Inflammatory macrophage treated with lipopolysaccharide for 1 hour (primary cell): ENCODE results near the gene RASD1.

ENCODE experiments used
- DNase-seq, 2 donors: peaks; one replicate each; pipeline ENCODE4 v3.0.0-alpha.2; 2020 to 2022

Gene RASD1

DNA sequence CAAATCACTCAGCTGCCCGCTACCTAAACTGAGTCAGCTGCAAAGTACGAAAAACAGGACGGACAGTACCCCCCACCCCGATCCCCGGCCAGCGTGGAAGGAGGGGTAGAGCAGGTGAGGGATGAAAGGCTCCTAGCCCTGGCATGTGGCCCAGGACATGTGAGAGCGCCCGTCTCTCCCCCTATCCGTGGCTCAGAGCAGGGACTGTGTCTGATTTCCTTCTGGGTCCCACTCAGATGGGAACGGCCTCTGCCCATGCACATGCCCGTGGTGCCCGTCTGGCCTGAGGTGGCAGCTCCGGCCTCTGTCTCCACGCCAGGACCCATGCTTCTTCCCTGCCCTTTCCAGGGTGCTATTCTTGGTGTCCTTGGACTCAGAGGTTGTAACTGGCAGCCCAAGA lies 30.2 kb upstream of the RASD1 start:
- no peak for DNase-seq

DNA sequence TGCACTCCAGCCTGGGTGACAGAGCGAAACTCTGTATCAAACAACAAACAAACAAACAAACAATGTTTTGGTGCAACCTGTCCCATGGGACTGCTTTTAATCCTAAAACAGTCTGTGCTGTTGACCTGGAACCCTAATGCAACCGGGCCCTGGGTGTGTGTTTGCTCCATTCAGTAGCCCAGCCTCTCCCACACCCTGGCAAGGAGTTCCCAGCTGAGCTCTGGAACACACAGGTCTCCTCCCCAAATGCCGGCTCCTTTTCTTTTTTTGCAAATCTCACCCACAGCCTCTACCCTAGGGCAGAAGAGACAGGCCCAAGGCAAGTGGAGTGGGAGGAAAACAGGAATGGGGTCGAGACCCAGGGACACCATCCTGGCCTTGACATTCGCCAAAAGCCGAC lies 29.8 kb upstream of the RASD1 start:
- DNase-seq, result no peak

DNA sequence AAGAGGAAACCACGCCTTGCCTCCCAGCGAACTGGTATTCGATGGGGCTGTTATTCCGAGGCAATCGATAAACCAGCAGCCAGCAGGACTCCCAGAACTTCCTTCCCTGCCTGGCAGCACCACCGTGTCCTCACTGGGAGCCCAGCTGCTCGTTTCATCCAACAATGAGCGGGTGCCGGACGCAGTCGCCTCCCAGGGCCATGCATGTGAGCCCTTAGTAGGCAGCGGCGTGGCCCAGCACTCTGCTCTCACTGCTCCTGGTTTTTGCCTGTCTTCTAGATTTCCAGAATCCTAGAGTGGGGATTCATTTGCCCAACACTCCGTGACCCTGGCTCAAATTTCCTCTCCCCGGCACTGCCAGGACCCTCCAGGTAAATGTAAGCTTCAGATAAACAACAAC lies 29.1 kb upstream of the RASD1 start:
- DNase-seq, result no peak

DNA sequence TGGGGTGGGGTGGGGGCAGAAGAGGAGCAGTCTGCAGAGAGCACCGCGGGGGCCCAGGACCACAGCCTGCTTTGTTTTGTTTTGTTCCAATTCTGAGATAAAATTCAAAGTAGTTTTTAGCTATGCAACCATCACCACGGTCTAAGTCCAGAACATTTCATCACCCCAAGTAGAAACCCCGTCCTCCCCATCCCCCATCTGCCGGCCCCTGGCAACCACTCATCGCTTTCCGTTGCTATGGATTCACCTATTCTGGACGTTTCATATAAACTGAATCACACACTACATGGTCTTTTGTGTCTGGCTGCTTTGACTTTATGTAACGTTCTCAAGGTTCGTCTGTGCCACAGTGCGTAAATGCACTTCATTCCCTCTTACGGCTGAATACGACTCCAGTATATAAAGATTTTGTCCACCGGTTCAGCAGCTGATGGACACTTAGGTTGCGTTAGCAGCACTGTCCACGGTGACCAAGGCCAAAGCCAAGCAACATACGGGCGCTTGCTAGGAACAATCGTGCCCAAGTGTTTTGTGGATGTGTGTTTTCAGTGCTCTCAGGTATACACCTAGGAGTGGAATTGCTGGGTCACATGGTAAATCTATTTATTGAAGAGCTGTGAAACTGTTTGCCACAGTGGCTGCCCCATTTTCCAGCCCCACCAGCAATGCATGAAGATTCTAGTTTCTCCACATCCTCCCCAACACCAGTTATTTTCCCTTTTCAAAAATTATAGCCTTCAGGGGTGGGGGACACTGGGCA lies 27.7 kb upstream of the RASD1 start:
- DNase-seq, result no peak

DNA sequence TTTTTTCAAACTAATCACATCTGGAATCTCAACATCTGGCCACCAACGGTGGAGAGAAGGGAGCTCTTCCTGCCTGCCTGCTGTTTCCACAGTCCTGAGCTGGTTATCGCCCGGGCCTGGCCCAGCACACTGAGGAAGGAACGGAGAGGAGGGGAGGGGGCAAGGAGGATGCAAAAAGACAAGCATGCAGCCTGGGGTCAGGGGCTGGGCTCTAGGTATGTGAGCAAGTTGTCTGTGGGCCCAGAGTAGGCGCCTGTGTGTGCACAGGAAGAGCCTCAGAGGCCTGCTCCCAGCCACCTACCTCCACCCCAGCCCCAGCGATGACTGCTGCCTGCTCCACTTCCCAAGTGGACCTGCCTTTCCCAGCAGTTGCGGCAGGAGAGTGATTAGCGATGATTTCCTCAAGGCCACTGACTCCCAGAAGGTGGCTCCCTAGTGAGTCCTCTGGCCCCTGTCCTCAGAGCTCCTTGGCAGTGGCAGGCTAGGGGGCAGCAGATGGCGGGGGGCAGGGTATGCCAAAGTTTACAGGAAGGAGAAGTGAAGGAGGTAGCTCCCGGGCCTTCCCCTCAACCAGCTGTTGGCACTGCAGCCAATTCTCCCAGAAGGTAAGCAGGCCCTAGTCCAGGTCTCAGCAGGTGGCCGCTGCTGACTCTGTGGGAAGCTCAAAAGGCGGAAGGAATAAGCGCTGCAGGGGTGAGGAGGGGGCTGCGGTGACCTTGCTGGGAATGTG lies 27.0 kb upstream of the RASD1 start:
- no peak for DNase-seq

DNA sequence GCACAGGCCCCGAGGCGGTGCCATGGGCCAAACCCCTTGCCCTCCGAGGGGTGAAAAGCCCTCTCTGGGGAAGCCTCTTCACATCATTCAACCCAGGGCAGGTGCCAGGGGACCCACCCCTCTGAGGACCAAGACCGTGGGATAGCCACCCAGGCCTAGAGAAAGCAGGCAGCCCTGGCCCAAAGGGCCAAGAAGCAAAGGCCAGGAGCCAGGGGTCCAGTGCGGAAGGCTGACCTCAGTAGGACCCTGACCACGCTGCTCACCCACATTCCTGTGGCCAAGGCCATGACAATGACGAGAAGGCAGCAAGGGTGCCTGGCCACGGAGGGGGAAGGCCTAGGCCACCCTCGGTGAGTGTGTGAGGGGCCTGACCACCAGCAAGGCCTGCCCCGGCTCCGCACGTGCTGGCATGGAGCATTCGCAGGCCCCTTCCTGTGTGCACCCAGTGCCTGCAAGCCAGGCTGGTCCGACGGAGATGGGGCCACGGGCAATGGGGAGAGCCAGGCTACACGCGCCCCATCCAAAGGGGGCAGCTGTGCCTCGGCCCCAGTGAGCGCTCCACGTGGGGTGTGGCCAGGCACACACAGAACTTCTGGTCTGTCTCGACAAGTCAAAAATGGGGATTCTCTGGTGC lies 24.5 kb upstream of the RASD1 start:
- DNase-seq, result no peak

DNA sequence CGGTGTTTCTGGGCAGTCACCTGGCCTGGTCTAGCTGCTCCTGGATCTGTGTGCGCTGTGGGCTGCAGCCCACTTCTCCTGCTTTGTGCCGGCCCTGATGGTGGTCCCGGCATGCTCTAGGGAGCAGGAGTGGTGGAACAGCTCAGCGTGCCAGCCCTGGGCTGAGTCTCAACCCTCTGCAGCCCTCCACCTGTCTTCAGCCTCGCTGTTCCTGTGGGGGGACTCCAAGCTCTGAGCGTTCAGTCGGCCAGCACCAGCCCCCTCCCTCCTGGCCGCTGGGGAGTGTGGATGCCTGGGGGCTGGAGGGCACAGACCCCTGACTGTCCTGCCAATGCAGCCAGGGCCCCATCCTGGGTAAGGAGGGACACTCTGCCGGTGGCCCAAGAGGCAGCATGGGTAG lies 23.7 kb upstream of the RASD1 start:
- no peak for DNase-seq

DNA sequence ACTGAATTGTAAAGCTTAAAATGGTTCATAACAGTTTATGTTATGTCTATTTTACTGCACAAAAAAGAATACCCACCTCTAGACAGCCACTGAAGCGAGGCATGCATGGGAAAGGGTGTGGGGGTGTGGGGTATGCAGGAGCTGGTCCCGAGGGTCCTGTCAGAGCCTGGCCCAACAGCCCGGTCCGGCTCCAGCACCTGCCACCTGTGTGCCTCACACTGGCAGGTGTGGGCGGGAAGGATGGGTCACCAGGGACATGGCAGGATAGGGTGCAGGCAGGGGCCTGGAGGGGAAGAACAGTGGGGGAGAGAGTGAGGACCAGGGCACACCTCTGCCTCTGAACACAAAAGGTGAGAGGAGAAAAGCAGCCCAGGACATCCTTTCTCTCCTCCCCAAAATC lies 22.8 kb upstream of the RASD1 start:
- DNase-seq, result no peak

DNA sequence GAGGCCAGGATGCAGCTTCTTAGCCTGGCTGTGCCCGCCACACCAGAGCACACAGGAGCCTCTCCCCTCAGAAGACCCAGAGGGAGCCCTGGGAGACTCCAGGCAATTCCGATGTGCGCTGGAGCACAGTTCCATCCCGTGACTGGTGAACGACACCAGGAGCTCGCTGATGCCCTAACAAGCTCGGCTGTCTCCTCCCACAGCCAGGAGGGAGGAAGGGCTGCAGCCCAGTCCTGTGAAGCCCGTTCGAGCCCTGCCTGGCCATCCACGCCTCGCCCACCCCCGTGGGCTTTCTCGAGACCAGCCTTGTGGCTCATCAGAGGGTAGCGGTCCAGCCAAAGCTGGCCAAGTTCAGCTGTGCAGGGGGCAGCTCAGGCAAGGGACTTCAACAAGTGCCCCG lies 21.8 kb upstream of the RASD1 start:
- DNase-seq, result no peak

DNA sequence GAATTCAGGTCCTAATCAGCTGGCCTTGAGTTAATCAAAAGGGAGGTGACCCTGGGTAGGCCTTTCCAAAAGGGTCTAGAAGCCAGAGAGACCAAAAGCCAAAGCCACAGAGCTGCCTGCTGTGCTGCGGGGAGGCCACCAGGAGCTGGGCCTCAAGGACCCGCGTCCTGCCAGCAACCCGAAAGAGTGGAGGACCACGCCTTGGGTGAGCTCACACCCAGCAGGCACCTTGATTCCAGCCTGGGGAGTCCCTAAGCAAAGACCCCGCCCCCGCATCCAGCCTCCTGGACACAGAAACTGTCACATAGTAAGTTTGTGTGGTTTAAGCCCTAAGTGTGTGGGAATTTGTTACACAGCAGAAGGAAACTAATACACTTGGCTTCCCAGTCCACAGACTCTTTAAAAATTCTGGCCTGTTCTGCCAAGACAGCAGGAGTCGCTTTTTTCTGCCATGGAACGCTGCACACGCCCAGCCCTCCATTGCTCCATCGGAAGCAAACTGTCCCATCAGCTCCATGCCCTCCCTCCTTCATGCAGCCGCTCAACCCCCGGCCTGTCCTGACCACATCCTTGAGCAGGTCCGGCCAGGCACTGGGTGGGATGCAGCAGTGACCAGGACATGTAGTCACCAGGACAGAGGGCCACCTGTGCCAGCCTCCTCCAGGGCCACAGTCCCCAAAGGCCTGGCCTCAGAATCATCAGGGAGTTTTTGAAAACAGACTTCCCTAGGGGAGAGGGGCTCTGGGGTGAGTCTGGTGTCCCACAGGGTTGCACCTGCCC lies 20.9 kb upstream of the RASD1 start:
- DNase-seq, result no peak

DNA sequence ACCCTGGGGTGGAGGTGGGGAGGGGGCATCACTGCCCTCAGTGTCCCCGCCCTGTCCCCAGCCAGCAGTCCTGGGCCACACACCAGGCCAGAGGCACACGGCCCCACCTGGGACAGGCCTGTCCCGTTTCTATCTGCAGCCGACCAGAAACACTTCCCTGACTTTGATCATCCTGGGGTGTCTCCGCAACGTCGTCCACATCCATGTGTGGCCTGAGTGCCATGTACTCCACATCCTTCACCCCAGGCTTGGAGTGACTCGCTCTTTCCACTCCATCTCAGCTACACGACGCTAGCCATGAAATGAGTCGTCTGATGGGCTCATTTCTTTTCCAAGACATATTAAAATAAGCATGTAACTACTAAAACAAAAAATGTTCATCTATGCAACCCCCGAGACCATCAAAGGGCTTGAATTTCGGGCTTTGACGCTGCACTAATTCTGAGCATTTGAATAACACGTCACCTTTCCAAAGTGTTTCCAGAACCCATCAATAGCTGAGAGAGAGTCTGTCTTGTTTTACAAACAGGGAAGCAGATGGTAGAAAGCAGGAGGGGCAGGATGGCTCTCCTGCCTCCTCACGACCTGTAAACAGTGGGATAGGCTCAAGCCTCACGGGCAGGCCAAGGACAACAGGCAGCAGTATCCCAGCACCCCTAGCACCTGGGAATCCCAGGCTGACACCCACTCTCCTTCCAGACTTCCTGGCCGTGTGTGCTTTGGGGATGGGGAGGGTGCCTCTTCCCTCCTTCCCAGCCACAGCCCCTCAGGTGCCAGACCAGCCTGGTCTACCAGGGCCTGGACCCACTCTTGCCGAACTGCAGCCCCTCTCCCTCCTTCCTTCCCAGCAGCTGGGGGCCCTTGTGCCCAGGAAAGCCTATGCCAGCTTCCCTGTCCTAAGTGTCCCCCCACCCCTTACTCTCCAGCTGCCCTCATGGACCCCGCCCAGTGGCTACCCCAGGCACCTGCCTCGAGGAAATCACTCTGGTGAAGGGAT lies 20.0 kb upstream of the RASD1 start:
- DNase-seq, result no peak

DNA sequence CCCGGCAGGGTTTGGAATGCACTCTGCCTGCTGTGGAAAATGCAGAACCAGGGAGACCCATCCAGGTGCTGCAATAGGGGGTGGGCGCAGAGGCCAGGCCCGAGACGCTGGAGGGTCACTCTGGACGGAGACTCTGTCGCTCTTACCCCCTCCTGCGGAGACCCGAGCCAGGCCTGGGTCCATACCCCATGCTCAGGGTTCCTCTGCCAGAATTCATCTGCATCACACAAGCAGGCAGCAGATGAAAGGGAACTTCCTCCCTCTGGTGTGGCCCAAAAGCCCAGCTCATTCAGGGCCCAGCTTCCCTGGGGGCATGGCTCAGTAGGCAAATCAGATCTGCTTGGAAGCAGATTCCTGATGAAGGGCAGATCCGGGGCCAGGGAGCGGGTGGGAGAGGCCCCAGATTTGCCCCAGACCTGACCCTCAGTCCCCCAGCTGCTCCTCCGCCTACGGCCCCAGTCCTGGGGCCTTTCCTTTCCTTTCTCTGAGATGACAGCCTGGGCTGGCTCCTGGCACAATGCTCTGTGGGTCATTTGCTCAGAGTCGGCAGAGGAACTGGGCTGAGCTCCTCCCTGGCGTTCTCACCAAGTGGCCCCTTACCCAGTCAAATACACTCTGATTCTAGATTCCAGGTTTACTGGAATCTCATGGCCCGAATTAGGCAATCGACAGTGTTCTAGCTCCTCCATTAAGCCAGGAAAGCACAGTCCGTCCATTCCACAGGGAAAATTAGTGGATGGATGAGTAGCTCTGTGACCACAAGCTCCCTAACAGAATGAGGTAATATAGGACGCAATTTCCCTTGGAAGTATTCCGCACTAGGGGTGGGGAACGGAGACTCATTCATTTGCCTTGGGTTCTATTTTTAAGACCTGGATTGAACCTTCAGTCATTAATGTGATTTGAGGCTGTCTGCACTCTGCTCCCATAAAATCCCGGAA lies 19.1 kb upstream of the RASD1 start:
- DNase-seq, result no peak

DNA sequence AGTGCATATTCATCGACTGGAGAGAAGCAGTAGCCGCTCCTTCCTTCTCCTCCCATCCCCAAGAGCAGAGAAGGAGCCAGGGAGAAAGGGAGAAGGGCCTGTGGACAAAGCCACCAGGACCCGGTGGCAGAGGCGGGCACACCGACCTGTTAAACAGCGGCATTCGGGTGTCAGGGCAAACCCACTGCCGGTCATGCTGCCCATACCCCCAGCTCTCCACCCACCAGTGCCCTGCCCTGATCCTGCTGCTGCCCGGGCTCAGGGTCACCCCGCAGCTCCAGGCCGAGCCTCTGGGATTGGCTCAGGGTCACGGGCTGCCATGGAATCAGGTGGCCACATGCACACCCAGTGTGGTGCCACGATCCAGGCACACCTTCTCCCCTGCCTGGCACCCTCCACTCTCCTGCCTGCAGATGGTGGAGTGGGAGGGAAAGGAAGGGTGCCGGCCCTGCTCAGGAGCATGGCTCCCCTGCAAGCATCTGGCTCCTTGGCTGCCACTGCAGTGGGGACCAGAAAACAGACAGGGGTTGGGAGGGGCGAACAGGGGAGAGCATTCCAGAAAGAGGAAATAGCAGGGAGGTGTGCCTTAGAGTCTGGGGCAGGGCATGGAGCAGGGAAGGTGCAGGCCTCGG lies 18.3 kb upstream of the RASD1 start:
- no peak for DNase-seq

DNA sequence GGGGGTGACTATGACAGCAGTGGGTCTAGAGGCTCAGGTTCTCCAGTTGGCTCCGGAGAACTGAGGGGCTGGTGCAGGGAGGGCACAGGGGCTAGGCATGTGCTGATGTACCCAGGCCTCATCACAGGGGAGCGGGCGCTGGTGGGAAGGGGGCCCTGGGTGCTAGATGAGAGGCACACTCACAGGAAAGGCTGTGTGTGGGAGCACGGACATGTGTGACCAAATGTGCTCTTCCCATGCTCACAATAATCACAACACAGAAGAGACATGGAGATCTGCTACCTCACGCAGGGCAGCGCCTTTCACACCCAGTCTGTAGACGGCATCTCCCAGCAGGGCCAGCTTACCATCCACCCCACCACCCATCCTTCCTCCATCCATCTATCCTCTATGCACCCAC lies 17.4 kb upstream of the RASD1 start:
- DNase-seq, result no peak

DNA sequence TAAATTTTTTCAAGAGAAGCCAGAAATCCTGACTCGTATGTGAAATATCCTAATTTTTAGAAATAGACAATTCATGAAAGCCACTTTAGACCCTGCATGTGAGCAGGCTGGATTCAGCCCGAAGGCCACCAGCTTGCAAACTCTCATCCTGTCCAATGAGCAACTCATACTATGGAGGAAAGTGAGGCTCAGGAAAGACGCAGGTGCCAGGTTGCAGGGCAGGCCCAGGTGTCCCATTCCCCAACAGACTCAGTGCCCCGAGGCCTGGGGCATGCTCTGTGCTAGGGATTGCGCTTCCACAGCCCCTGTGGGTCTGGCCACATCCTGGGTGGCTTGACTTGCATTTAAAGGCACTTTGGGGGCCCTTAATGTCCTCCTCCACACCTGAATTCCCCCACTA lies 16.7 kb upstream of the RASD1 start:
- no peak for DNase-seq

DNA sequence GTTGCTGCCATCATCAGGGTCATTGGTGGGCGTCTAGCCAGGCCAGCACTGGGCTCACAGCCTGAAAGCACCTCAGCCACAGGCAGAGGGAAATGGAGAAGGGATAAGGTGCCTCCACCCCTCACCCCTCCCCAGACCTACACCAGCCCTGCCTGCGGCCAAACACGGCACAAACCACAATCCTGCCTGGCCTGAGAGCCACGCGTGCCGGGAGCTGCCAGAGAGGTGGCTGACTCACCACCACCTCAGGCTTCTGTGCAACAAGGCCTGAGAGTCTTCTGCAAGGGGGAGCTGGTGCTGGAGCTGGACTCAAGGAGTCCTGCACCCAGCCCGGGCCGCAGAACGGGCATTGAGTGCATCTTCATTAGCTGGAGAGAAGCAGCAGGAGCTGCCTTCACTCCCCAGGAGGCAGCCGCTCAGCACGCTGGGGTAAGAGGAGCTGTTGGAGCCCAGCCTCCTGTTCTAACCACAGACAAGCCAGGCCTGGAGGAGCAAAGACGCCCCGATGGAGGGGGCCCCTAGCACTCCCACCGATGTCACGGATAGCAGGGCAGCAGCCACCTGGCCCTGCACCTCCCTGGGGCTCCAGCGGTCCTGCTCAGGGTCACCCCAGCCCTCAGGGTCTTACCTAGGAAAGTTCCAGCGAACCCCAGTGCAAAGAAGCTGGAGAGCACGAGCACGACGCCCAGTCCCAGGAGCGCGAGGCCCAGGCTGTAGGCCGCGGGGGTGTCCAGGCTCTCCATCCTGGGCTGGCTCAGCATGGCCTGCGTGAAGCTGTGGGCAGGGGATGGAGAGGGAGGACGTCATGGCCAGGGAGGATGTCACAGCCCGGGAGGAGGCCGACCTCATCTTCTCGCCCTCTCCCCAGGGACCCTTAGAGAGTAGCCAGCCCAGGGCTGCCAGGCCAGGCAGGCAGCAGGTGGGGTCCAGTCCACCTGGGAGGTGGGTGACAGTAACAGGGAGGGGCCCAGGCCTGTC lies 16.0 kb upstream of the RASD1 start:
- no peak for DNase-seq

DNA sequence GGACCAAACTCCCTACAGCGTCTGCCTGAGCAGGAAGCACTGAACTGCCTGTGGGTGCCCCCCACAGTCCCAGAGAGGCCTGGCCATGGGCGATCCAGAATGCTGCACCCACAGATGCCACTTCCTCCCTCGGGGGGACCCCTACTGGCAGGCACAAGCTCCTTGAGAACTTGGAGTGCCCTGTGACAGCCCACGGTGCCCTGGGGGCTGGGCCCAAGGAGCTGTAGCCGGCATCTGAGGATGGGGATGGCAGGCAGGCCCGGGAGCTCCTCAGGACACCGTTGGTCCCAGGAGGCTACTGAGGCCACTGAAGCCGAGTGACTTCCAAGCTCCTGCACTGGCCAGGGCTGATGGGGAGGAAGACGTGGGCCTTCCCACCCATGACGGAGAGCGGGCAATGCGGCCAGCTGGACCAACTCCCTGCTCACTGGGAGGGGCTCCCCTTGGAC lies 15.1 kb upstream of the RASD1 start:
- DNase-seq, result no peak

DNA sequence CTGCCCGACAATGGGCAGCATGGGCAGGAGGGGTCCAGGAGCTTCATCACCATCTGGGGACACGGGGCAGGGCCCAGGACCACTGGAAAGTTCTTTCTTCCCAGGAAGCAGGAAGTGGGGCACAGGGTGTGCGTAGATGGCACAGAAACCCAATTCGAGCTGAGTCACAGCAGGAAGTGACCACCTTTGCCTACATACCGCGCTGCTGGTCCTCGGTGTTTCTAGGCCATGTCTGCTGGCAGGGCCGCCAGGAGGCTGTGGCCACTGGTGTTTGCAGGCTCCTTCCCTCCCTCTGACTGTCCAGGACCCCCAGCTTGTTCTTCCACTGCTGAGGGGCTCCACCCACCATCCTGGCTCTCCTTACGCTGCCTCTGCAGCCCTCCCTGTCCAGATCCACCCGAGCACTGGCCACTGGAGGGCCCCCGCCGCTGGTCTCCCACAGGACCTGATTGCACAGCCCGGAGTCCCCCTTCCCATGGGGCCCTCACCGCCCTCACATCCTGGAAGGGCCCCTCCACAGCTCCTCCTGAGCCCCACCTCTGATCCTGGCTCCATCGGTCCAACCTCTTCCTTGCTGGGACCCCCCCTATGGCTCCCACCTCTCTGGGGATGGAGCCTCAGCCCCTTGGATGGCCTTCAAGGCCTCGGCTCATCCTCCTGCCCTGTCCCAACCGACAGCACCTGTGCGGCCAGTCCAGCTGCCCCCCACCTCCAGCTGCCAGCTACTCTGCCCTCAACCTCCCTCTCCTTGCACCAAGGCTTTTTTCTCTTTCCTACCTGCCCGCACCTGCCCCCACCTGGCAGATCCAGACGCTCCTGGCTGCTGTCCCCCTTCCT lies 14.5 kb upstream of the RASD1 start:
- DNase-seq, result no peak
